GM12892 (cell line): ENCODE measurements around the gene FAM163B.

Experiments
- DNase-seq: peaks from one replicate; pipeline ENCODE4 v3.0.0; 2011; ENCODE audit not compliant: insufficient read length
- FAIRE-seq: peaks from 2 replicates; lab custom pipeline; 2011; peaks lifted over from hg19 to GRCh38; lab: Jason Lieb, UNC
- POLR2A ChIP-seq: IDR thresholded peaks from 2 replicates; pipeline ENCODE4 v1.6.1; 2011; ENCODE audit warnings: low read depth, low read length, control low read depth
- POLR2AphosphoS5 ChIP-seq: IDR thresholded peaks from 2 replicates; pipeline ENCODE4 v1.6.1; 2011; ENCODE audit warnings: low read depth, low read length, control low read depth
- TAF1 ChIP-seq: IDR thresholded peaks from 2 replicates; pipeline ENCODE4 v1.6.1; 2011; ENCODE audit warnings: low read depth, mild to moderate bottlenecking, control low read depth, low read length, borderline replicate concordance

The FAM163B gene

DNA sequence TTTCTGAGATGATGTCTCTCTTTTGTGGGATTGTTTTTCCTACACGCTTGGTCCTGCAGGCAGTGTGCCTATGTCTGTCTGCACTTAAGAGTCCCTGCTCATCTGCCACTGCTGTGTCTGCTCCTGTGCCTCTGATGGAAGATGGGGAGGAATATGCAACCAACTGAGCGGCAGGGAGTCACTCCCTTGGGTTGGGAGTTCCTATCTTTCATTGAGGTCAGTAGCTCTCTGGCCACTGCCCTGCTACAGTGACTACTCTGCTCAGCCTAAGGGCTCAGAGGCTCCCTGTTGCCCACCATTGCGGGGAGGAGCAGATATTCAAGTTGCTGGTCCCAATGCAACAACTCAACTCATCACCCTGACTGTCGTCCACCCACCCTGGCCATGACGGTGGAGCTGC is 13.4 kb upstream of the FAM163B start:
- DNase-seq (no peak), FAIRE-seq (no peak)
- TF ChIP-seq TAF1 (no peak), POLR2A (no peak), POLR2AphosphoS5 (no peak)

GRCh38 chr9:133621725-133622267 is 12.6 kb upstream of the FAM163B start:
- FAIRE-seq (no peak), DNase-seq (no peak)
- TF ChIP-seq POLR2A (no peak), POLR2AphosphoS5 (no peak), TAF1 (no peak)

- TF ChIP-seq POLR2AphosphoS5 (no peak), TAF1 (no peak), POLR2A (no peak)
- no peak for DNase-seq
- no peak for FAIRE-seq
Measured at GRCh38 chr9:133619791-133620190, 10.6 kb upstream of the FAM163B start.

GRCh38 chr9:133618726-133619125 is 9.5 kb upstream of the FAM163B start:
- no peak for TF ChIP-seq POLR2A
- no peak for TF ChIP-seq TAF1
- no peak for TF ChIP-seq POLR2AphosphoS5
- no peak for FAIRE-seq
- DNase-seq: no peak

- FAIRE-seq (no peak), DNase-seq (no peak)
- TF ChIP-seq POLR2AphosphoS5: no peak
- no peak for TF ChIP-seq POLR2A
- no peak for TF ChIP-seq TAF1
Measured at GRCh38 chr9:133616643-133617405, 7.6 kb upstream of the FAM163B start.

GRCh38 chr9:133615606-133616188 is 6.5 kb upstream of the FAM163B start:
- TF ChIP-seq POLR2A (no peak), TAF1 (no peak), POLR2AphosphoS5 (no peak)
- no peak for FAIRE-seq

DNA sequence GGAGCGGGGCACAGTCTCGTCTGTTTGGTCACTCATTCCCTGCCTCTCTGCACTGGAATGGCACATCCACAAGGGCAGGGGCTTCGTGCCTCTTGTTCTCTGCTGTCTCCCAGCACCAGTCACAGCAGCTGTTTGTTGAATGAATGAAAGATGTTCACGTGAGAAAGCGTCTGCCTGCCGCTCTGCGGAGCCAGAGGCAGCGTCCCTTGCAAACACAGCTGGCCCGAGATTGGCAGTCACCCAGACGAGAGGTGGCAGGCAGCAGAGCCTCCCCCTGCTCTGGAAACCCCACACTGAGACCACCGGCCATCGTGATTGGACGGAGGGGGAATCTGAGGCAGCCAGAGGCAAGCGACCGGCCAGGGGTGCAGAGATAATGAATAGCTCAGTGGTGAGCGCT is 6.0 kb upstream of the FAM163B start:
- DNase-seq (no peak), FAIRE-seq (no peak)
- TF ChIP-seq POLR2A (no peak), POLR2AphosphoS5 (no peak)

More at GRCh38 chr9:133615606-133616188, 6.5 kb upstream of the FAM163B start:
- no peak for DNase-seq

DNA sequence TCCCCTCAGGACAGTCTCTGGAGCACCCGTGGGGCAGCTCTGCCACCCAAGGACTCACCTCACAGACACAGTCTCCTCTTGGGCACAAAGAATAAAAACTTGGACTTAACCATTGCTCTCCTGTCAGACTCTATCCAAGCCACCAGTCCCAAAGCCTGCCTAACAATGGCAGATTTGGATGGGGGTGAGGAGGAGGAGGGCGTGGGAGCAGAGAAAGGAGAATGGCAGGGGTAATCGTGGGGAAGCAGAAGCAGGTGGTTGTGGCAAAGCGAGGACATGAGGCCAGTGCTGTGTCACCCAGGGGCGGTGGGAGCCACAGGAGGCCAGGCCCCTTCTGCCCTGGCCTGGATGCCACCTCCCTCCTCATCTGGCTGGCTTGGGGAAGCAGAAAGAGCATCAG is 5.5 kb upstream of the FAM163B start:
- TF ChIP-seq TAF1 (no peak), POLR2AphosphoS5 (no peak), POLR2A (no peak)
- FAIRE-seq (no peak), DNase-seq (no peak)

- no peak for TF ChIP-seq POLR2A
- no peak for TF ChIP-seq POLR2AphosphoS5
- TF ChIP-seq TAF1: no peak
- DNase-seq (no peak), FAIRE-seq (no peak)
Measured at GRCh38 chr9:133614056-133614455, 4.9 kb upstream of the FAM163B start.

GRCh38 chr9:133613432-133613831 is 4.2 kb upstream of the FAM163B start:
- no peak for DNase-seq
- TF ChIP-seq POLR2A (no peak), POLR2AphosphoS5 (no peak), TAF1 (no peak)
- FAIRE-seq: no peak

DNA sequence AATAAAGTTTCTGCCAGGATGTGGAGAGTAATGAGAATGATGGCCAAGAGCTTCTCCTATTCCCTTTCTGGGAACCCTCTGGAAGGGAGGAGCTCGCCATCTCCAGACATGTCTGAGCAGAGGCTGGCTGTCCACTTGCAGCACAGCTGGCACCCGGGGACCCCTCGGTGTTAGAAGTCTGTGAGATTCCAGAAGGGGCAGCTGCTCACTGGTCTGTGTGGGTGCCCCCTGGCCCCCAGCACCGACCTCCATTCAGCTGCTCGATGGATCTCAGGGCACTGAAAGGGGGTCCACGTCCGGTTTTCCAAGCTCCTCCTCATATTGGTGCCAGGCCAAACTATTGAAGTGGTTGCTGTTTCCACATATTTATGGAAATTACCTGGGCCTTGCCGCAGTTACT is 3.6 kb upstream of the FAM163B start:
- FAIRE-seq (no peak), DNase-seq (no peak)
- TF ChIP-seq POLR2A (no peak), POLR2AphosphoS5 (no peak)

- no peak for FAIRE-seq
- TF ChIP-seq POLR2A (no peak), POLR2AphosphoS5 (no peak), TAF1 (no peak)
- no peak for DNase-seq
Measured at GRCh38 chr9:133612051-133612450, 2.9 kb upstream of the FAM163B start.
